A673 (cell line): ENCODE data around the gene MRPL42. TPM values are rescaled to one million over a fixed set of nuclear protein-coding genes. Genes with fewer than 3 reads are reported as not detected.
A peak's percentile ranks its signal among the peaks of the same experiment; 100 is the strongest.

Experiments
- BruUV-seq: library from RNA; stranded (reverse); fragments of 400-500 nt; replicated peaks from 2 replicates; lab custom pipeline; 2021; lab: Mats Ljungman, UMichigan
- CTCF ChIA-PET: fragments of 300-600 bp; sonication (Branson Sonifier 250); formaldehyde crosslinking; loops from one replicate; lab custom pipeline; 2022; ENCODE audit warnings: antibody characterized with exemption; lab: Charles Lee
- POLR2A ChIA-PET: fragments of 300-600 bp; sonication (Branson Sonifier 250); formaldehyde crosslinking; loops from one replicate; lab custom pipeline; 2022; ENCODE audit warnings: antibody characterized with exemption; ENCODE audit not compliant: low non-redundant PET; lab: Charles Lee
- DNase-seq: peaks from one replicate; pipeline ENCODE4 v3.0.0-alpha.2; 2015; ENCODE audit warnings: low spot score
- H3K27ac ChIP-seq: fragments of 200-600 bp; sonication (generic); 2 replicates; pipeline ENCODE4 v1.5.1; 2016; ENCODE audit warnings: mixed run types, low read depth, mild to moderate bottlenecking, mixed read lengths, antibody characterized with exemption, low read length; ENCODE audit not compliant: poor library complexity, severe bottlenecking
- H3K27me3 ChIP-seq: fragments of 200-600 bp; sonication (generic); replicated peaks from 2 replicates; pipeline ENCODE4 v1.6.1; 2017; ENCODE audit warnings: mixed run types, low read depth, mild to moderate bottlenecking, mixed read lengths, antibody characterized with exemption, low read length; ENCODE audit not compliant: insufficient read depth, poor library complexity
- H3K36me3 ChIP-seq: fragments of 200-600 bp; sonication (generic); 2 replicates; pipeline ENCODE4 v1.6.1; 2016; ENCODE audit warnings: mixed run types, mild to moderate bottlenecking, mixed read lengths, antibody characterized with exemption, low read length; ENCODE audit not compliant: insufficient read depth, poor library complexity, severe bottlenecking
- H3K4me1 ChIP-seq: fragments of 200-600 bp; sonication (generic); 2 replicates; pipeline ENCODE4 v1.6.1; 2017; ENCODE audit warnings: mixed run types, mild to moderate bottlenecking, mixed read lengths, antibody characterized with exemption, low read length; ENCODE audit not compliant: insufficient read depth, poor library complexity, severe bottlenecking
- H3K4me3 ChIP-seq: fragments of 200-600 bp; sonication (generic); 2 replicates; pipeline ENCODE4 v1.5.1; 2016; ENCODE audit warnings: low read depth, mixed run types, mild to moderate bottlenecking, mixed read lengths, low read length; ENCODE audit not compliant: poor library complexity, severe bottlenecking
- H3K9me3 ChIP-seq: fragments of 200-600 bp; sonication (generic); 2 replicates; pipeline ENCODE4 v1.6.1; 2016; ENCODE audit warnings: mixed run types, low read depth, mild to moderate bottlenecking, mixed read lengths, antibody characterized with exemption, low read length; ENCODE audit not compliant: poor library complexity, severe bottlenecking
- EZH2 ChIP-seq: fragments of 200-600 bp; sonication (generic); IDR thresholded peaks from 2 replicates; pipeline ENCODE4 v1.6.1; 2017; ENCODE audit warnings: borderline replicate concordance, low read depth, mild to moderate bottlenecking, mixed read lengths, antibody characterized with exemption, low read length; ENCODE audit not compliant: poor library complexity, severe bottlenecking
- intact Hi-C: fragments of 100-400 bp; cut with micrococcal nuclease; formaldehyde crosslinking; loops from one replicate; pipeline ENCODE4 v1.10.0; 2022; ENCODE audit not compliant: unreplicated experiment
- total RNA-seq: library from RNA; stranded (reverse); gene quantifications from 2 replicates; pipeline ENCODE4 v1.2.3, GENCODE V29; 2021
- TF ChIP-seq, protein P1 (sequence below): fragments of 300-800, 200-600 bp; sonication (generic); conservative IDR thresholded peaks from 2 replicates; pipeline ENCODE4 v1.5.1; 2017; ENCODE audit warnings: low read depth, mild to moderate bottlenecking, antibody characterized with exemption, low read length, moderate library complexity, mixed read lengths

MRPL42 gene
- total RNA-seq, 1 experiment from 2014 or later, result 196 TPM

DNA sequence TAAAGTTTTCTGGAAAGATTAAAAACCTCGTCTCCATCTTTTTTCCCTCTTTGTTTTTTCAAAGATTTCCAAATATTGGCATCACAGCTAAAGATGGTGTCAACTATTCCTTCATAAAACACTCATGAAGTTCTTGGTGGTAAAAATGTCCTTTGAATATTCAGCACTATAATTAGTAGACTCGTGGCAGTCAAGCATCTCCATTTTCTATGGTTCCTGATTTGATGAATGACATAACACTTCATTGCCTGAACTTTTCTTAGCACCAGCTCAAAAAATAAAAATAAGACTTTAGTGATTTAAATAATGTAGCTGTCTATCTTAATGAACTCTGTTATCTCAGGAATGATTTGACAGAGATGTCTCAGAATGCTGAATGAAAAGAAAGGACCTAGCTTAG is 45.3 kb upstream of the MRPL42 start:
- intact Hi-C loops, result loop anchor here (10.0 kb wide), 1 partner anchor 683 kb away; no protein-coding TSS in a partner anchor
- H3K4me3 ChIP-seq, result no peak overlapping the region
- peaks cover 70% of the 10 kb centered on the region for H3K4me1 ChIP-seq
- no peaks in the 10 kb centered on the region for H3K27me3 ChIP-seq
- BruUV-seq, result no TSS peak
- H3K36me3 ChIP-seq, result no peaks in the 10 kb centered on the region
- ChIA-PET CTCF (no interaction called here), POLR2A (no interaction called here)
- H3K9me3 ChIP-seq, result no peaks in the 10 kb centered on the region
- no peak for DNase-seq
- TF ChIP-seq, protein P1, sequence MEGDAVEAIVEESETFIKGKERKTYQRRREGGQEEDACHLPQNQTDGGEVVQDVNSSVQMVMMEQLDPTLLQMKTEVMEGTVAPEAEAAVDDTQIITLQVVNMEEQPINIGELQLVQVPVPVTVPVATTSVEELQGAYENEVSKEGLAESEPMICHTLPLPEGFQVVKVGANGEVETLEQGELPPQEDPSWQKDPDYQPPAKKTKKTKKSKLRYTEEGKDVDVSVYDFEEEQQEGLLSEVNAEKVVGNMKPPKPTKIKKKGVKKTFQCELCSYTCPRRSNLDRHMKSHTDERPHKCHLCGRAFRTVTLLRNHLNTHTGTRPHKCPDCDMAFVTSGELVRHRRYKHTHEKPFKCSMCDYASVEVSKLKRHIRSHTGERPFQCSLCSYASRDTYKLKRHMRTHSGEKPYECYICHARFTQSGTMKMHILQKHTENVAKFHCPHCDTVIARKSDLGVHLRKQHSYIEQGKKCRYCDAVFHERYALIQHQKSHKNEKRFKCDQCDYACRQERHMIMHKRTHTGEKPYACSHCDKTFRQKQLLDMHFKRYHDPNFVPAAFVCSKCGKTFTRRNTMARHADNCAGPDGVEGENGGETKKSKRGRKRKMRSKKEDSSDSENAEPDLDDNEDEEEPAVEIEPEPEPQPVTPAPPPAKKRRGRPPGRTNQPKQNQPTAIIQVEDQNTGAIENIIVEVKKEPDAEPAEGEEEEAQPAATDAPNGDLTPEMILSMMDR, result no peak
- TF ChIP-seq EZH2, result no peak
- H3K27ac ChIP-seq, result no peak overlapping the region

DNA sequence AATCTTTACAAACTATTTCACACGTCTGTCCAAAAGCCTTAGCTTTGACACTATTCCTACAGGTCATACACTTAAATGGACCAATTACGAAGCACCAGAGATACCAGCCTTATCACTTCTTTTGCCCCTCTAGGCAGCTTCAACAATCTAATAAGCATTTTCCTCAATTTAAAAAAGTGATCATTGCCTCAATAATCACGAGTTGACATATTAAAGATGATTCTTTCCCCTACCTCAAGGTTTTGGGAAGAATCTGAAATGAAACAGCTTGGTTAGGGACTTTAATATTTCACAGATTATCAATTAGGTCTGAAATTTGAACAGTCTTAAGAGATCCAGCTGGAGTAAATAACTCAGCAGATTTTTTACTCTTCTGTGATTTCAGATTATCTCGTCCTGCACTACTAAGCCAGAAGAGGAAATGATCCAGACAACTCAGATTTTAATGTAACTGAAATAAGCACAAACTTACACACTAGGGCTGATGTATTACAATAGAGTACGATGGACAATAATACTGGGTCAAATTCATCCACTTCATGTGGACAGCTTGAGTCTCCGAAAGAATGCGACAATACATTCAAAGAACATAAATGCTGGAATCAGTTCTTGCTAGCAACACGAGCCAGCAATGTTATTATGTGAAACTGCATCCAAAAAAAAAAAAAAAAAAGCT is 41.4 kb upstream of the MRPL42 start:
- H3K4me3 ChIP-seq, result no peak overlapping the region
- no peak for TF ChIP-seq EZH2
- TF ChIP-seq, protein P1, result no peak
- H3K27ac ChIP-seq, result peak overlapping the region; percentile 21
- no peaks in the 10 kb centered on the region for H3K36me3 ChIP-seq
- no TSS peak for BruUV-seq
- H3K4me1 ChIP-seq, result peaks cover 63% of the 10 kb centered on the region
- POLR2A ChIA-PET, result no interaction called here
- intact Hi-C loops, result loop anchor here (10.0 kb wide), 1 partner anchor 679 kb away; no protein-coding TSS in a partner anchor
- H3K27me3 ChIP-seq, result no peaks in the 10 kb centered on the region
- DNase-seq, result no peak
- CTCF ChIA-PET, result interaction anchor here (0.7 kb wide), 1 partner anchor 8 kb away, joined by 5 read pairs; no protein-coding TSS in a partner anchor
- H3K9me3 ChIP-seq, result no peaks in the 10 kb centered on the region

DNA sequence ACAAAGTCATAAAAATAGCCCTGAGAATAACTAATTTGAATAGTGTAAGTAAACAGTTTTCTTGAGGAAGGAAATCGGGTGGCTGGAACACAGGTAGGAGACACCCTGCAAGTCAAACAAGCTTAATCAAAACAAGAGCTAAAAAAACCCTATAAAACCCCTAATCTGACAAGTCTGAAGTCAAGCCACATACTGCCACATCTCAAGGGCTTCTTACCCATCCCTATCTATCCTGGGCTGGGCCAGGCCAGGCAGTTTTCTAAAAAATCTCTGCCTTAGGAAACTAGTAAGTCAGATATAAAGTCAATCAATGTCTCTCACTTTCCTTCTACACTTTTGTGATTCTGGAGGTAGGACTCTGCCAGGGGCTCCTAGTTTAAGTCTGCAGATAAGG is 40.9 kb upstream of the MRPL42 start:
- TF ChIP-seq EZH2, result no peak
- TF ChIP-seq, protein P1, result no peak
- Histone ChIP-seq H3K36me3 (no peaks in the 10 kb centered on the region), H3K4me1 (peaks cover 59% of the 10 kb centered on the region), H3K27ac (peak overlapping the region; percentile 33), H3K9me3 (no peaks in the 10 kb centered on the region), H3K4me3 (no peak overlapping the region), H3K27me3 (no peaks in the 10 kb centered on the region)
- no TSS peak for BruUV-seq
- ChIA-PET CTCF (interaction anchor here (0.7 kb wide), 1 partner anchor 8 kb away, joined by 5 read pairs; no protein-coding TSS in a partner anchor), POLR2A (interaction anchor here (0.7 kb wide), 1 partner anchor 15 kb away, joined by 3 read pairs; the partner anchor contains the start of gene UBE2N)
- intact Hi-C loops, result loop anchor here (10.0 kb wide), 1 partner anchor 678 kb away; no protein-coding TSS in a partner anchor
- DNase-seq, result no peak
